GM12892 (cell line): ENCODE data around the gene ANKRD39.

ENCODE experiments used
- DNase-seq: peaks from one replicate; pipeline ENCODE4 v3.0.0; 2011; ENCODE audit not compliant: insufficient read length
- FAIRE-seq: peaks from 2 replicates; lab custom pipeline; 2011; peaks lifted over from hg19 to GRCh38; lab: Jason Lieb, UNC
- POLR2A ChIP-seq: IDR thresholded peaks from 2 replicates; pipeline ENCODE4 v1.6.1; 2011; ENCODE audit warnings: low read depth, low read length, control low read depth
- POLR2AphosphoS5 ChIP-seq: IDR thresholded peaks from 2 replicates; pipeline ENCODE4 v1.6.1; 2011; ENCODE audit warnings: low read depth, low read length, control low read depth
- TAF1 ChIP-seq: IDR thresholded peaks from 2 replicates; pipeline ENCODE4 v1.6.1; 2011; ENCODE audit warnings: low read depth, mild to moderate bottlenecking, control low read depth, low read length, borderline replicate concordance

Gene ANKRD39

DNA sequence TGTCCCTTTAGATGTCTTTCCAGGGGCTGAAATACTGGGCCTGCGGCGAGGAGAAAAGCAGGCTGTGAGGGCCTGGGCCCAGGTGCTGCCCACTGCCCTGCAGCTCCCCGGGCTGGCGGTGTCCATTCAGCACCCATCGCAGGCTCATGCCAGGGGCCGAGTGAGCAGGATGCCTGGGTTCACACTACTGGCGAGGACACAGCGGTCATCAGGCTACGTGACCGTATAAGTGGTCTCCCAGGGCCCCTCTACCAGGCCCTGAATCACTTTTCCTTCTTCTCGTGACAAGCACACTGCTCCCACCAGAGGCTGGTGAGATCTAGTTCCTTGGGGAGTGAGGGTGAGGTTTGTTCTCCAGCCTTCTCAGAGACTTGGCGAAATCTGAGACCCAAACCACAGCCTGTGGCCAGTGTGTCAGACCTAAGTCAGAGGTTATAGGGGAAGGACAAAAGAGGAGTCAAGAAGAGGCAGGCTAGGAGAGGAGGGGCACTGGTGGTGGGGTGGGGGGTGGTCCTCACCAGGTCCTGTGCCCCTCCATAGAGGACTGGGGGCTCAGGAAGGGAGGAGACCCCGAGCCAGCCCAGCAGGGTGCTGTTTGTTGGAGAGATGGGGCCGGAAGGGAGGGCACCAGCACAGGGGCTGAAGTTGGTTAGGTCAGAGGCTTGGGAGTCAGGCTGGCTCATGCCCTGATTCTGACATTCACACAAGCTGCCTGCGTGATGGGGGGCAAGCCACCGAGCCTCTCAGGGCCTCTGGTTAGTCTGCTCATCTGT is 18.6 kb upstream of the ANKRD39 start:
- DNase-seq = no peak
- FAIRE-seq = no peak
- TF ChIP-seq POLR2A = no peak
- no peak for TF ChIP-seq TAF1
- no peak for TF ChIP-seq POLR2AphosphoS5

DNA sequence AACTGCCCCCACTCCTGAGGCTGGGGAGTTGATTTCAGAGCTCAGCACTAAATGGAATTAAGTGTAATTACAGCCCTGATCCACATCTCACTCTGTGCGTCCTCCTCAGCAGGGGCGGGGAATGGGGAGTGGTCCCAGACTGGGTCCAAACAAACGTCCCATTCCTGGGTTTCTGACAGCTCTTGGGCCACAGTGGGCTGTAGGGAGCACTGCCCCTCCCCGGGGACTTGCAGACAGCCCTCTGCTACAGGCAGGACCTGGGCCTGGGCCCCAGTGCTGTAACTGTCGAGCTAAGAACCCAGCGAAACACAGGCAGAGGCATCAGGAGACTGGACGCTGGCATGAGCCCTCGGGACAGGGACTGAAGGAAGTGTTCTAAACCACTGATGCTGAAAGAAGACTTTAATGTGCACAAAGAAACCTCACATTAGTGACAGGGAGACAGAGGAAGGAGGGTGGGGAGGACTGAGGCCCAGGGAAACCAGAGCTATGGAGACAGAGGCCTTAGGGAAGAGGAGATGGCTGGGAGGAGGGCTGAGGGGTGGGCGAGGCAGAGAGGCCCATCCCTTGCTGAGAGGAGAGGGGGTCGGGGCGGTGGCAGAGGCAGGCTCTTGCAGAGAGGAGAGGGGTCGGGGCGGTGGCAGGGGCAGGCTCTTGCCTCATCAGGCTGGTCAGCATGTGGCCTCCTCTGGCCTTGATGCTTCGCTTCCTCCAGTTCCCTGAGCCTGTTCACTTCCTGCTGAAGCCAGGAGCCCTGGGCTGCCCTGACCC is 17.9 kb upstream of the ANKRD39 start:
- DNase-seq = no peak
- no peak for FAIRE-seq
- TF ChIP-seq TAF1 (no peak), POLR2A (no peak), POLR2AphosphoS5 (no peak)

DNA sequence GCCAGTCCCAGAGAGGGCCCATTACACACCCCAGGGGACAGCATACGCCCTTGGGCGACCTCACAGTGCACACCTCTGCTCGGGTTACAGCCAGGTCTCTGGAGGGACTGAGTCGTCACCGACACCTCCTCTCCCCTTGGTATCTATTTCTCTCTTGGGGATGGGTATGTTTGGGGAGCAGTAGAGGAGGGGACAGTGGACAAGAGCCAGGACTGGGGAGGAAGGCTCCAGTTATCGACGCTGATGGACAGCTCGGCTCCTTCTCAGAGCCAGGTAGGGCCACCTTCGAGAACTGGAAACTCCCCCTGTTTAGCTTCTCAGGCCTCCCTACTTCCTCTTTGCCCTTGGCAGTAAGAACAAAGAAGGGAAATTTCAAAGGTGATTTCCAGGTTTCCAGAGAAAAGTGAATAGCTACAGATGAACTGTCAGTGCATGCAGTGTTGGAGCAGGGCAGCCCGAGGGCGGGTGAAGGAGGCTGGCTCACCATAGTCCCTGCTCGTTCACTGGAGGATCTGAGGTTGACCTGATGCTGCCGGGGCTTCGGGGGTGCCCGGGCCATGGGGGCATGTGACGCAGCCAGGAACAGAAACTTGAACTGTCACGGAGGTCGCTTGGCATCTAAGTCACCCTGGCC is 16.5 kb upstream of the ANKRD39 start:
- peak; percentile 38; the same call in 1 of the 2 replicates for TF ChIP-seq POLR2A
- no peak for TF ChIP-seq POLR2AphosphoS5
- peak; percentile 94 for FAIRE-seq
- DNase-seq = no peak

DNA sequence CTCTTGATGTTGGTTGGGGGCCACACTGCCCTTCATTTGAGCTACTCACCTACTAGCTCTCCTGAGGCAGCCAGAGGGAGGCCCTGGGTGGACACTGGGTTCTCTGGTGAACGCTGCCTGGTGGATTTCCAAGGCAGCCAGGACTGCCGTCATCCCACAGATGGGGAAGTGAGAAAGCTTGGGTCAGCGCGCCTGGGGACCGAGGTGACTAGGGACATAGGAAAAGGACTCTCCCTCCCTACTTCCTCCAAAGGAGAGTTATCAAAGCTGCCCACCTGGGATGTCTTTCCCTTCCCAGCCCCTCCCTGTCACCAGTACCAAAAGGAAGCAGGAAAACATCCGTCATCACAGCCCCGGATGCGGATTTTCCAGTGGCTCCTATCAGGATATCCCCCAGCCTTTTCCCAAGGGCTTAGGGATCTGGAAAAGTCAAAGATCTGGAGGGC is 15.9 kb upstream of the ANKRD39 start:
- TF ChIP-seq TAF1 (no peak), POLR2A (no peak), POLR2AphosphoS5 (no peak)
- no peak for DNase-seq
- FAIRE-seq = no peak

DNA sequence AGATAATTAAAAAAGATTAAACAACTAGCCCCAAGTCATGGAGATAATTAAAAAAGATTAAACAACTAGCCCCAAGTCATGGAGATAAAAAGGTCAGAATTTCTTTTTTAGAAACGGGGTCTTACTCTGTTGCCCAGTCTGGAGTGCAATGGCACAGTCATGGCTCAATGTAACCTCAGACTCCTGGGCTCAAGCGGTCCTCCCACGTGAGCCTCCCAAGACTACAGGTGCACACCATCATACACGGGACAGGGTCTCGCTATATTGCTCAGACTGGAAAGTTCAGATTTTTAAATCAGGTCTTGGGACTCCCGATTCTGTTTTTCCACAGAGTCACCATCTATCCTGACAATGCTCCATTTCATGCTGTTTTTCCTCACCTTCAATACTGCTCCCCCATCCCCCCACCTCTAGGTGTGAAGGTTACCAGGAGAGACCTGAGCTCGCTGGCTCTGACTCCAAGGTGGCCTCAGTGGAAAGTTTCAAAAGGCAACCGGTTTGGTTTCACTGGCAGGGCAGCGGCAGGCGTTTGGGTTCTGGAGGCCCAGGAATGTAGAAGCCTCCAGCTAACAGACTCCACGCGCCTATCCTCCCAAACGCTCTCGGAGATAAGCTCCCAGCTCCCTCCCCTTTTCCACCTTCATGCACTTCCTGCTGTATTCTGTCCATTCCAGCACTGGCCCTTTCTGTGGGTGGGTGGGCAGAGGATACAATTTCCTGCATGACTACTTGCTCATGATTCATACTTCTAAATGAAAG is 15.0 kb upstream of the ANKRD39 start:
- FAIRE-seq (no peak), DNase-seq (no peak)
- no peak for TF ChIP-seq POLR2AphosphoS5
- TF ChIP-seq TAF1 = no peak
- TF ChIP-seq POLR2A = no peak

DNA sequence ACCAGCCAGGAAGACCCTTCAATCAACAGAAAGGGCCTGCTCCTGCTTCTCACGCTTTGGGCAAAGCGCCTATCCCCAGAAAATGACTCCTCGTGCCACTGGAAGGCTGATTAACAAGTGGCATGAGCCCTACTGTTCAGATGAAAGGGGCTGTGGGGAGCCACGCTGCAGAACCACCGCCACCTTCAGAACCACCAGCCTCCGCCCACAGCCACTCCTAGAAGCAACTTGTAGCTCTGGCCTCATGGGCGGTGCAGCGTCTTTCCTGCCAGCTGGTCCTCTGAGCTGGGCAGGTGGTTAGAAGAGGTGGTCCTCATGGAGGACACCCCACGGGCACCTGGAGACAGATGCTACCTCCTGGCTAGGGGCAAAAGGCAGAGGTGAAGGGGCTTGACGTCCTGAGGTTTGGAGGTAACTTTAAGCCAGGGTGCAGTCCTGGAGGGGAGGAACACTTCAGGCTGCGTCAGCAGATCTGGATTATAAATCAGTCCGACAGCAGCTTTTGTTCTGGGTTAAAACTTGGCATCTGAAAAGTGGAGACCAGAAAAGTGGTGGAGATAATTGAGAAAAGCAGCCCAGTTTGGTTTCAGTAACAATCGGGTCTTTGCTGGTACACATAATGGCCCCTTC is 12.9 kb upstream of the ANKRD39 start:
- no peak for DNase-seq
- no peak for FAIRE-seq
- TF ChIP-seq POLR2A (no peak), TAF1 (no peak), POLR2AphosphoS5 (no peak)

DNA sequence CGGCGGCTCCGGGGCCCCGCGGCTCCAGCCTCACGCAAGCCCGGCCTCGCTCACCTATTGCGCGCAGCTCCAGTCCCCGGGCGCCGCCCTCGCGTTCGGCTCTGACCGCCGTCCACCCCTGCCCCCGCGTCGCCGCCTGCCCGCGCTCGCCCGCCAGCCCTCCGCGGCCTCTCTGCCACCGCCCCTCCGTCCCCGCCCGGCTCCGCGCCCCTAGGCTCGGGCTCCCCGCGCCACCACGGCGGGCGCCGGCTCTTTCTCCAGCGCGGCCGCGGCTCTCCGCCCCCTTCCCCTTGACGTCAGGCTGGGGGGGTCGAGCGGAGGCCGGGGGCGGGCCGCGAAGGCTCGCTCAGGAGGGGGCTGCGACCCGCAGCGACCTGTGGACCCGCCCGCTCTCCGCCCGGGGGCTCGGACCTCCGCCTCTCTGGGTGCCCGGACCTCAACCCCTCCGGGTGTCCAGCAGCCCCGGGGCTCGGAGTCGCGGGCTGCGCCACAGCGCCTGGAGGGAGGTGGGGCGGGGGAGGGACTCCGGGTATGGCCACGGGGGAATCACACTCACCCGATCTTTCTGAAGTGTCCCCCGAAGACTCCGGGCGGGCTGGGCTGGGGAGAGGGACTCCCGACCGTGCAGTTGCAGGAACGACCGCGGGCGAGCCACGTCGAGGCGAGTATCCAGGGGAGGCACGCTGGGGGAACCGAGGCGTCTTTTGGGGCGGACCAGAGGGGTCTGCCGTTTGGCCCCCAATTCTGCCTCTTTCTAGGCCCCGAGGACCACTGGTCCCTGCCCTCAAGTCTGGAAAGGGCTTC is 12.2 kb upstream of the ANKRD39 start, which contains the start of gene SEMA4C:
Gene SEMA4C, minus strand, starts transcription at position 259 of the 804 bp plus-strand sequence. CDS start 2,194 bp downstream, outside the sequence.
- no peak for DNase-seq
- no peak for TF ChIP-seq POLR2AphosphoS5
- TF ChIP-seq POLR2A = peak; percentile 53; the same call in 1 of the 2 replicates
- no peak for FAIRE-seq

DNA sequence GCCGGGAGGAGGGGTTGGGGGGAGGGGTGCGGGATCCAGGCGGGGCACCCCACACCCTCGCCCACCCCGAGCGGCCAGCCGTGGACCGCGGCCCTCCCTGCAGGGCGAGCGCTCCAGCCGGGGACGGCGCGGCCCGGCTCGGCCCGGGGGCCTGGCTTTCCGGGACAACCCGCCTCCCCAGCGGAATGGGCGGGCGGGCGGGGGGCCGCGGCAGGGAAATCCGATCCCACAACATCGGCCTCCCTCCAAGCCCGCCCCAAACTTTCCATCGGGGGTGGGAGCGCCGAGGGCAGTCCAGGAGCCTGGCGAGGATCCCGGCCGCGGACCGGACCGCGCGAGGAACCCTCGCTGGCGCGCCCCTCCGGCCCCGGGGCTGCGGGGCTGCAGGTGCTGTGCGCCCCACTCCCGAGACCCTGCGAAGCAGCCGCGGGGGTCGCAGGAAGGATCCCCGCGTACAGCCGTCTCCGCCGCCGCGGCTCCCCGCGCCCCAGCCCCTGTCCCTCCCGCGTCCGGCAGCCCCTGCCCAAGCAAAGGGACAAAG is 11.5 kb upstream of the ANKRD39 start:
- no peak for TF ChIP-seq POLR2AphosphoS5
- TF ChIP-seq POLR2A = no peak
- no peak for TF ChIP-seq TAF1
- FAIRE-seq = no peak
- no peak for DNase-seq

DNA sequence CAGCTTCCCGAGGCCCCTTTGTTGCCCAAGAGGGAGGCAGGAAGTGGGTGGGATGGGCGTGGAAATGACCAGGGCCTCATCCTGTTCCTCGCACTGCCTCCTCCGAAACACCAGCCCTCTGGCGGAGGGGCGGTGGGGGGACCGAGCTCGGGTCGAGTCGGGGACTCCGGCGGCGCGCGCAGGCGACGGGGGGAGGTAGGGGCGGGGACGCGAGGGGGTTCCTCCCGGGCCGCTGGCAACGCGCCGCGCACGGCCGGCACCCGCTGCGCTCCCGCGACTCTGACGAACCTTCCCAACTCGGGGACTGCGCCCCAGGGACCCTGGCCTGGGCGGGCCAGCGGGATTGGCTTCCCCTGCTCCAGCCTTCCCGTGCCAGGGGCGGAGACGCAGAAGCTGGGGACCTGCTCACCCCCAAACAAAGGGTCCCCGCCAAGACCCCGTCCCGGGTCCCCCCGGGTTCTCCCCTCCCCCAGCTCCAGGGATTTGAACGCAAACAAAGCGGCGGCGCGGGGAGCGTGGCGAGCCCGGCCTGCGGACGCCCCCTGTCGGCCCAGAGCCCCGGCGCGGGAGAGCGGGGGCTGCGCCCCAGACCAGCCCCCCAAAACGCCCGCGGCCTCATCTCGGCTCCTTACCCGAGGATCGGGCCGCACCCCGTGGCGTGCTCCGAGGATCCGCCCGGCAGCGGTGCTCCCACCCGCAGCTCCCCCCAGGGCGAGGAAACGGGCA is 10.9 kb upstream of the ANKRD39 start:
- peak; percentile 86 for FAIRE-seq
- TF ChIP-seq TAF1 (0 out of 2 replicates have a peak, but pooled peaks have one; percentile 16), POLR2AphosphoS5 (peak; percentile 74; the same call in 1 of the 2 replicates), POLR2A (peak; percentile 84; the same call in 1 of the 2 replicates)
- DNase-seq = peak; percentile 83
